Endothelial cell of umbilical vein (primary cell): Measurements from ENCODE around the gene TNFRSF21.

Source experiments
- JUN ChIP-seq: IDR thresholded peaks from 2 replicates; pipeline ENCODE4 v1.6.1; 2011; ENCODE audit warnings: borderline replicate concordance, low read depth; ENCODE audit not compliant: insufficient read length, insufficient read depth
- POLR2A ChIP-seq: IDR thresholded peaks from 2 replicates; pipeline ENCODE4 v1.6.1; 2012; ENCODE audit warnings: low read depth, mild to moderate bottlenecking, control low read depth, low read length
- TF ChIP-seq, protein P1 (sequence below), 2 donors: IDR thresholded peaks; 1 replicate in 1 of 2; 2 replicates in 1 of 2; pipeline ENCODE4 v1.5.1; 2011; ENCODE audit warnings: low read length in 2 of 2, mild to moderate bottlenecking in 2 of 2, moderate library complexity in 2 of 2, control low read depth in 1 of 2, inconsistent platforms in 1 of 2, low read depth in 1 of 2; ENCODE audit not compliant: insufficient read depth in 1 of 2; ENCODE audit errors: extremely low read depth in 1 of 2

DNA sequence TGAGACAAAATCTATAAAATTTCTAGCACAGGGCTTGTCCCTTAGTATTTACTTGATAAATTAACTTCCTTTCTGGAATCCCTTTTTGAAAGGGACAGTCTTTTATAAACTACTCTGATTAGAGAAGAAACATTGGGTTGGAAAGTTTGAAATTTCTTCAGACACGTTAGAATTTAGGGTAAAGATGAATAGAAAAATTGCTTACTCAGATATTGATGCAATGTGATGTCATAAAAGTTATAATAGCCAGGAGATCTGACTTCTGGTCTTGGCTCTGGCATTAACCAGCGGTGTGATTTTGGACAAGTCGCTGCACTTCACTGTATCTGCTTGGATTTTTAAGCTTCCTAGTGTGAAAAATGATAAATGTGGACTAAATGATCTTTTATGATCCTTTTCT, 9.7 kb upstream of the TNFRSF21 start:
- TF ChIP-seq, protein P1, sequence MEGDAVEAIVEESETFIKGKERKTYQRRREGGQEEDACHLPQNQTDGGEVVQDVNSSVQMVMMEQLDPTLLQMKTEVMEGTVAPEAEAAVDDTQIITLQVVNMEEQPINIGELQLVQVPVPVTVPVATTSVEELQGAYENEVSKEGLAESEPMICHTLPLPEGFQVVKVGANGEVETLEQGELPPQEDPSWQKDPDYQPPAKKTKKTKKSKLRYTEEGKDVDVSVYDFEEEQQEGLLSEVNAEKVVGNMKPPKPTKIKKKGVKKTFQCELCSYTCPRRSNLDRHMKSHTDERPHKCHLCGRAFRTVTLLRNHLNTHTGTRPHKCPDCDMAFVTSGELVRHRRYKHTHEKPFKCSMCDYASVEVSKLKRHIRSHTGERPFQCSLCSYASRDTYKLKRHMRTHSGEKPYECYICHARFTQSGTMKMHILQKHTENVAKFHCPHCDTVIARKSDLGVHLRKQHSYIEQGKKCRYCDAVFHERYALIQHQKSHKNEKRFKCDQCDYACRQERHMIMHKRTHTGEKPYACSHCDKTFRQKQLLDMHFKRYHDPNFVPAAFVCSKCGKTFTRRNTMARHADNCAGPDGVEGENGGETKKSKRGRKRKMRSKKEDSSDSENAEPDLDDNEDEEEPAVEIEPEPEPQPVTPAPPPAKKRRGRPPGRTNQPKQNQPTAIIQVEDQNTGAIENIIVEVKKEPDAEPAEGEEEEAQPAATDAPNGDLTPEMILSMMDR (IDR thresholded peaks at IDR 0.05; ENCODE audit: extremely low read depth in 1 of 2, insufficient read depth in 1 of 2, low read depth in 1 of 2, low read length in 2 of 2): no peak
- TF ChIP-seq POLR2A (no peak), JUN (no peak)
